HUES6 (cell line): ENCODE measurements around the gene LRP2.

Experiments
- H3K27ac ChIP-seq: 2 replicates; pipeline ENCODE4 v1.7.0; 2013; ENCODE audit warnings: low read depth, mild to moderate bottlenecking, low read length, inconsistent platforms
- H3K27me3 ChIP-seq: 2 replicates; pipeline ENCODE4 v1.6.1; 2013; ENCODE audit warnings: low read length; ENCODE audit not compliant: control insufficient read depth, insufficient read depth
- H3K36me3 ChIP-seq: 2 replicates; pipeline ENCODE4 v1.6.1; 2013; ENCODE audit warnings: low read length; ENCODE audit not compliant: control insufficient read depth, insufficient read depth
- H3K4me1 ChIP-seq: 2 replicates; pipeline ENCODE4 v1.6.1; 2013; ENCODE audit warnings: low read length; ENCODE audit not compliant: control insufficient read depth, insufficient read depth
- H3K4me3 ChIP-seq: 2 replicates; pipeline ENCODE4 v1.5.1; 2013; ENCODE audit warnings: low read depth, low read length
- H3K9ac ChIP-seq: one replicate; pipeline ENCODE4 v1.6.1; 2013; ENCODE audit warnings: mild to moderate bottlenecking, low read length
- H3K9me3 ChIP-seq: 2 replicates; pipeline ENCODE4 v1.6.1; 2013; ENCODE audit warnings: low read depth, low read length; ENCODE audit not compliant: control insufficient read depth, insufficient read depth

The LRP2 gene

GRCh38 chr2:169106563-169107545, 255.5 kb downstream of the LRP2 start:
- Histone ChIP-seq H3K4me3 (no peak overlapping the region), H3K27me3 (no peaks in the 10 kb centered on the region), H3K4me1 (peaks cover 10% of the 10 kb centered on the region), H3K36me3 (no peaks in the 10 kb centered on the region), H3K27ac (no peak overlapping the region), H3K9ac (no peak overlapping the region), H3K9me3 (no peaks in the 10 kb centered on the region)

- H3K36me3 ChIP-seq = no peaks in the 10 kb centered on the region
- H3K9me3 ChIP-seq = no peaks in the 10 kb centered on the region
- H3K27ac ChIP-seq = no peak overlapping the region
- no peak overlapping the region for H3K4me3 ChIP-seq
- peaks cover 10% of the 10 kb centered on the region for H3K4me1 ChIP-seq
- no peak overlapping the region for H3K9ac ChIP-seq
- no peaks in the 10 kb centered on the region for H3K27me3 ChIP-seq
Measured at GRCh38 chr2:169106134-169106533, 256.2 kb downstream of the LRP2 start.

- H3K4me1 ChIP-seq = peaks cover 6% of the 10 kb centered on the region
- no peaks in the 10 kb centered on the region for H3K36me3 ChIP-seq
- H3K9ac ChIP-seq = no peak overlapping the region
- H3K27me3 ChIP-seq = no peaks in the 10 kb centered on the region
- H3K9me3 ChIP-seq = no peaks in the 10 kb centered on the region
- no peak overlapping the region for H3K4me3 ChIP-seq
- H3K27ac ChIP-seq = no peak overlapping the region
Measured at GRCh38 chr2:169105476-169105875, 256.9 kb downstream of the LRP2 start.

- no peak overlapping the region for H3K4me3 ChIP-seq
- no peaks in the 10 kb centered on the region for H3K4me1 ChIP-seq
- H3K9ac ChIP-seq = no peak overlapping the region
- no peaks in the 10 kb centered on the region for H3K9me3 ChIP-seq
- no peaks in the 10 kb centered on the region for H3K27me3 ChIP-seq
- no peak overlapping the region for H3K27ac ChIP-seq
- no peaks in the 10 kb centered on the region for H3K36me3 ChIP-seq
Measured at GRCh38 chr2:169104848-169105247, 257.5 kb downstream of the LRP2 start.

GRCh38 chr2:169095621-169096105, 266.7 kb downstream of the LRP2 start:
- Histone ChIP-seq H3K4me1 (no peaks in the 10 kb centered on the region), H3K27me3 (no peaks in the 10 kb centered on the region), H3K4me3 (no peak overlapping the region)

GRCh38 chr2:169094676-169095075, 267.7 kb downstream of the LRP2 start:
- H3K4me1 ChIP-seq = no peaks in the 10 kb centered on the region
- no peak overlapping the region for H3K4me3 ChIP-seq
- H3K9me3 ChIP-seq = no peaks in the 10 kb centered on the region
- H3K27me3 ChIP-seq = no peaks in the 10 kb centered on the region
- no peaks in the 10 kb centered on the region for H3K36me3 ChIP-seq
- H3K9ac ChIP-seq = no peak overlapping the region
- H3K27ac ChIP-seq = no peak overlapping the region

More at GRCh38 chr2:169095621-169096105, 266.7 kb downstream of the LRP2 start:
- Histone ChIP-seq H3K36me3 (no peaks in the 10 kb centered on the region), H3K9me3 (no peaks in the 10 kb centered on the region), H3K27ac (no peak overlapping the region), H3K9ac (no peak overlapping the region)

GRCh38 chr2:169093535-169093934, 268.8 kb downstream of the LRP2 start:
- no peaks in the 10 kb centered on the region for H3K36me3 ChIP-seq
- no peaks in the 10 kb centered on the region for H3K9me3 ChIP-seq
- H3K4me1 ChIP-seq = no peaks in the 10 kb centered on the region
- no peak overlapping the region for H3K27ac ChIP-seq
- no peak overlapping the region for H3K9ac ChIP-seq
- H3K27me3 ChIP-seq = no peaks in the 10 kb centered on the region
- no peak overlapping the region for H3K4me3 ChIP-seq

GRCh38 chr2:169091761-169092519, 270.4 kb downstream of the LRP2 start:
- Histone ChIP-seq H3K9ac (no peak overlapping the region), H3K36me3 (no peaks in the 10 kb centered on the region), H3K9me3 (no peaks in the 10 kb centered on the region), H3K4me3 (no peak overlapping the region), H3K27ac (no peak overlapping the region), H3K4me1 (no peaks in the 10 kb centered on the region), H3K27me3 (no peaks in the 10 kb centered on the region)

- no peak overlapping the region for H3K4me3 ChIP-seq
- H3K27ac ChIP-seq = no peak overlapping the region
- H3K27me3 ChIP-seq = no peaks in the 10 kb centered on the region
- H3K36me3 ChIP-seq = no peaks in the 10 kb centered on the region
- no peak overlapping the region for H3K9ac ChIP-seq
- no peaks in the 10 kb centered on the region for H3K9me3 ChIP-seq
- H3K4me1 ChIP-seq = no peaks in the 10 kb centered on the region
Measured at GRCh38 chr2:169091256-169091655, 271.1 kb downstream of the LRP2 start.

- H3K4me1 ChIP-seq = no peaks in the 10 kb centered on the region
- no peak overlapping the region for H3K27ac ChIP-seq
- H3K36me3 ChIP-seq = no peaks in the 10 kb centered on the region
- H3K9me3 ChIP-seq = no peaks in the 10 kb centered on the region
- H3K4me3 ChIP-seq = no peak overlapping the region
- no peak overlapping the region for H3K9ac ChIP-seq
- H3K27me3 ChIP-seq = no peaks in the 10 kb centered on the region
Measured at GRCh38 chr2:169090133-169090820, 272.1 kb downstream of the LRP2 start.
